NCI-H1105 treated with DMSO at 0.1 percent for 48 hours (cell line): Measurements from ENCODE around the gene IL3RA.
"Not testable (repeated sequence)": the region's sequence is repeated elsewhere in the genome, so short reads cannot be mapped to it uniquely, and the experiment has no call there.

Experiments
- DNase-seq: peaks from one replicate; lab custom pipeline; 2025; lab: John Stamatoyannopoulos, UW

The IL3RA gene

DNA sequence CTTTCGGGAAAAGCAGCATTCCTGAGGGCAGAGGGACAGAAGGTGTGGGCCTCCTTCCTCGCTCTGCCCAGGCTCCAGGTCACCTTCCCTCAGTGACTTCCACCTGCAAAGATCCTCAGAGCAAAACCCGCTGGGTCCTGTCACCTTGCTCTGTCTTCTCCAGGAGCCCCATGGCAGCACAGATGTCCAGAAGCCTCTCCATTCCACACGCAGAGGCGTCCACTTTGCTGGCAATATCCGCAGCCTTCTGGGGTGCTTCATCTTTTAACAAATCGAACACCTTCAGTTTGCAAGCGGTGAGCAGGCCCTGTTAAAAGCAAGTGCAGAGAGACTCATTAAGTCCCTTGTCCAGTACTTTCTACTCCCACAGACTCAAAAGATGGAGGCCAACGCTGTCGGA lies 88.8 kb downstream of the IL3RA start:
- no peak for DNase-seq

DNA sequence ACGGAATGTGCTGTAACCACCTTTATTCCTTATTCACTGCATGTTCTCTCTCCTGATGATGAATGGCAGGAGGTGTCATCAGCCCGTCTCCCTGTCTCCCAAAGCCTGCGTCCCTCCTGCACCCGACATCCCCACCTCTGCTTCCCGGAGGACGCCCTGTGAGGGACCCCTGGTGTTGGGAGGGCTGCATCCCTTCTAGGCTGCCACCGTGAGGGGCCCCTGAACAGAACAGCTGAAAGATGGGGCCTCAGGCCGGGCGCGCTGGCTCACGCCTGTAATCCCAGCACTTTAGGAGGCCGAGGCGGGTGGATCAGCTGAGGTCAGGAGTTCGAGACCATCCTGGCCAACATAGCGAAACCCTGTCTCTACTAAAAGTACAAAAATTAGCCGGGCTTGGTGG lies 89.7 kb downstream of the IL3RA start:
- DNase-seq = not testable (repeated sequence)

- no peak for DNase-seq
Observed at GRCh38 chrX:1427756-1428155, 91.2 kb downstream of the IL3RA start.

DNA sequence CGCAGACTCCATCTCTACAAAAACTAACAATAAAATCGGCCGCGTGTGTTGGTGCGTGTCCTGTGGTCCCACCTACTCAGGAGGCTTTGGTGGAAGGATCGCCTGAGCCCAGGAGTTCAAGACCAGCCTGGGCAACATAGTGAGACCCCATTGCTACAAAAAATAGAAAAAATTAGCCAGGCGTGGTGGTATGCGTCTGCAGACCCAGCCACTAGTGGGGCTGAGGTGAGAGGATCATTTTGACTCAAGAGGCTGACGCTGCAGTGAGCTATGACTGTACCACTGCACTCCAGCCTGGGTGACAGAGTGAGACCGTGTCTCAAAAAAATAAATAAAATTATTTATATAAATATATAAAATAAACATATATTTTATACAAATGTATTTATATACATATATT lies 93.9 kb downstream of the IL3RA start:
- no peak for DNase-seq
